Endothelial cell of umbilical vein (primary cell): Measurements from ENCODE around the gene VSX1. TPM values are rescaled to one million over a fixed set of nuclear protein-coding genes. Genes with fewer than 3 reads are reported as not detected.

Source experiments
- BruUV-seq: library from RNA; stranded (reverse); fragments of 400-500 nt; replicated peaks from 2 replicates; lab custom pipeline; 2021; lab: Mats Ljungman, UMichigan
- CTCF ChIA-PET: fragments of 300-600, 350-600 bp; sonication (Branson Sonifier 250); formaldehyde crosslinking; loops from one replicate; lab custom pipeline; 2021; ENCODE audit warnings: antibody characterized with exemption, inconsistent platforms; lab: Charles Lee
- POLR2A ChIA-PET: fragments of 300-600, 350-600 bp; sonication (Branson Sonifier 250); formaldehyde crosslinking; loops from one replicate; lab custom pipeline; 2021; ENCODE audit warnings: antibody characterized with exemption, inconsistent platforms; lab: Charles Lee
- DNase-seq: peaks from one replicate; pipeline ENCODE4 v3.0.0-alpha.2; 2011; ENCODE audit warnings: low read depth, low spot score
- FAIRE-seq: peaks from 2 replicates; lab custom pipeline; 2011; peaks lifted over from hg19 to GRCh38; lab: Jason Lieb, UNC
- H2AFZ ChIP-seq: 2 replicates; pipeline ENCODE4 v1.6.0; 2012; ENCODE audit warnings: low read depth, low read length, control low read depth, inconsistent platforms
- H3K27ac ChIP-seq: 2 replicates; pipeline ENCODE4 v1.5.1; 2011; ENCODE audit warnings: low read depth, mild to moderate bottlenecking, control low read depth, low read length, moderate library complexity; ENCODE audit not compliant: insufficient read depth
- H3K27me3 ChIP-seq, 2 experiments: 2 replicates each; pipeline versions ENCODE4 v1.6.0 to v1.6.1; 2011; ENCODE audit warnings: low read length in 2 of 2, mixed read lengths in 1 of 2; ENCODE audit not compliant: control insufficient read depth in 2 of 2, insufficient read depth in 2 of 2
- H3K36me3 ChIP-seq, 2 experiments: 2 replicates in 1 of 2; 3 replicates in 1 of 2; pipeline ENCODE4 v1.5.1; 2011; ENCODE audit warnings: low read length in 2 of 2, mild to moderate bottlenecking in 1 of 2, moderate library complexity in 1 of 2; ENCODE audit not compliant: control insufficient read depth in 2 of 2, insufficient read depth in 2 of 2; ENCODE audit errors: extremely low read depth in 1 of 2
- H3K4me1 ChIP-seq: 3 replicates; pipeline ENCODE4 v1.5.1; 2011; ENCODE audit warnings: mild to moderate bottlenecking, low read length; ENCODE audit not compliant: control insufficient read depth, insufficient read depth; ENCODE audit errors: extremely low read depth
- H3K4me2 ChIP-seq: 2 replicates; pipeline ENCODE4 v1.6.1; 2011; ENCODE audit warnings: low read length, control low read depth, mixed read lengths; ENCODE audit not compliant: insufficient read depth
- H3K4me3 ChIP-seq, 3 experiments: fragments of 200-600 bp in 1 of 3; sonication (generic), shearing (Covaris generic) in 1 of 3; replicated peaks in 1 of 3; 2 replicates each; pipeline ENCODE4 v1.5.1; 2011 to 2016; ENCODE audit warnings: control low read depth in 3 of 3, low read length in 3 of 3, mild to moderate bottlenecking in 2 of 3, inconsistent platforms in 1 of 3, low read depth in 1 of 3, moderate library complexity in 1 of 3; ENCODE audit not compliant: insufficient read depth in 1 of 3
- H3K79me2 ChIP-seq: 2 replicates; pipeline ENCODE4 v1.6.0; 2012; ENCODE audit warnings: low read length, inconsistent platforms; ENCODE audit not compliant: control insufficient read depth, insufficient read depth
- H3K9ac ChIP-seq: replicated peaks from 2 replicates; pipeline ENCODE3; 2011; ENCODE audit warnings: low read length, control low read depth; ENCODE audit not compliant: insufficient read depth; ENCODE audit errors: extremely low read depth
- H3K9me1 ChIP-seq: replicated peaks from 3 replicates; pipeline ENCODE4 v1.6.0; 2011; ENCODE audit warnings: mild to moderate bottlenecking, low read length; ENCODE audit not compliant: control insufficient read depth, insufficient read depth; ENCODE audit errors: extremely low read depth
- H3K9me3 ChIP-seq: replicated peaks from 2 replicates; pipeline ENCODE4 v1.5.1; 2012; ENCODE audit warnings: low read length, inconsistent platforms; ENCODE audit not compliant: control insufficient read depth, insufficient read depth
- H4K20me1 ChIP-seq: replicated peaks from 2 replicates; pipeline ENCODE3; 2011; ENCODE audit warnings: mild to moderate bottlenecking, low read length; ENCODE audit not compliant: control insufficient read depth, insufficient read depth; ENCODE audit errors: extremely low read depth
- EZH2 ChIP-seq: IDR thresholded peaks from 2 replicates; pipeline ENCODE4 v1.6.1; 2012; ENCODE audit warnings: borderline replicate concordance, low read depth, mild to moderate bottlenecking, moderate library complexity, low read length, inconsistent platforms; ENCODE audit not compliant: severe bottlenecking
- GATA2 ChIP-seq: IDR thresholded peaks from 2 replicates; pipeline ENCODE4 v1.7.0; 2011; ENCODE audit warnings: low read depth, mild to moderate bottlenecking, moderate library complexity, mixed read lengths, low read length; ENCODE audit not compliant: insufficient read length, insufficient read depth
- MYC ChIP-seq: IDR thresholded peaks from one replicate; pipeline ENCODE4 v1.6.1; 2011; ENCODE audit warnings: mild to moderate bottlenecking, low read depth, low read length
- POLR2AphosphoS5 ChIP-seq: IDR thresholded peaks from 2 replicates; pipeline ENCODE4 v1.6.1; 2012; ENCODE audit warnings: low read depth, mild to moderate bottlenecking, control low read depth, low read length, moderate library complexity; ENCODE audit not compliant: insufficient read depth
- dilution Hi-C: fragments of 300-500 bp; cut with MboI; formaldehyde crosslinking; loops from one replicate; pipeline ENCODE4 v1.15.0; 2019; ENCODE audit warnings: low sequenced_read_pairs; ENCODE audit not compliant: extremely low pct_ligation_motif_present
- intact Hi-C: fragments of 100-400 bp; cut with micrococcal nuclease; formaldehyde crosslinking; loops from one replicate; pipeline ENCODE4 v1.10.0; 2022
- polyA plus RNA-seq, 4 experiments: library from polyadenylated mRNA; depleted of rRNA in 3 of 4; stranded (reverse) in 3 of 4; unstranded in 1 of 4; fragments of >200 nt; gene quantifications; 2 replicates each; pipeline versions ENCODE4 v1.2.1 to v1.2.3, GENCODE V29; 2011 to 2012; ENCODE audit warnings: missing spikeins in 1 of 4
- total RNA-seq: library from RNA; stranded (reverse); gene quantifications from 2 replicates; pipeline ENCODE4 v1.2.3, GENCODE V29; 2021
- TF ChIP-seq, protein P1 (sequence below), 2 donors: IDR thresholded peaks; 1 replicate in 1 of 2; 2 replicates in 1 of 2; pipeline ENCODE4 v1.5.1; 2011; ENCODE audit warnings: low read length in 2 of 2, mild to moderate bottlenecking in 2 of 2, moderate library complexity in 2 of 2, control low read depth in 1 of 2, inconsistent platforms in 1 of 2, low read depth in 1 of 2; ENCODE audit not compliant: insufficient read depth in 1 of 2; ENCODE audit errors: extremely low read depth in 1 of 2
- TF ChIP-seq, protein P2 (sequence below): IDR thresholded peaks from 2 replicates; pipeline ENCODE4 v1.6.1; 2011; ENCODE audit not compliant: insufficient read depth, insufficient read length

Gene VSX1
- total and polyA plus RNA-seq, 2 donors (not counting 3 experiments of a cell fraction or from before 2014, with no cell fraction given), result not detected

DNA sequence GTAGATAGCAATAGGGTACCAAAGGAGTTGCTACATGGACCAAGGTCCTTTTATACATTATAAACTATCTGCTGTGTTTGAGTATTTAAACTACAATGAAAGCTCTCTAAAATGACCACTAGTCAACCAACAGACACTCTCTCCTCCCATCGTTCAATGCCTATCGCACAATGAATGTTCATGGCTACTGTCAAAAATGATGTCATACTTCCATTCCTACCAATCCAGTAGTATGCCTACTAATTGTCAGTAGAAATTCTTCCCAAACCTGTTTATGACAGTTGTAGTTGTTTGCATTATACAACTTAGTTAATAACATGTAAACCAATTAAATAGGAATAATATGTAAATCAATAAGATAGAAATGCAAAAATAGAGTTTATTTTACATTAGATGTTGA lies 39.0 kb upstream of the VSX1 start:
- H2AFZ ChIP-seq, result no peak overlapping the region
- no peaks in the 10 kb centered on the region for H3K9me1 ChIP-seq
- intact Hi-C loops (no loop called here), dilution Hi-C loops (no loop called here)
- FAIRE-seq (no peak), DNase-seq (no peak)
- H4K20me1 ChIP-seq, result no peaks in the 10 kb centered on the region
- CTCF ChIA-PET, result no interaction called here
- H3K9ac ChIP-seq, result no peak overlapping the region
- no peak overlapping the region for H3K4me3 ChIP-seq
- no peaks in the 10 kb centered on the region for H3K4me1 ChIP-seq
- no peaks in the 10 kb centered on the region for H3K9me3 ChIP-seq
- BruUV-seq, result no TSS peak
- peaks cover 4 to 7% of the 10 kb centered on the region in 2 experiments for H3K27me3 ChIP-seq
- no peak for TF ChIP-seq GATA2
- no peak for TF ChIP-seq EZH2
- no peak for TF ChIP-seq MYC
- TF ChIP-seq, protein P1, sequence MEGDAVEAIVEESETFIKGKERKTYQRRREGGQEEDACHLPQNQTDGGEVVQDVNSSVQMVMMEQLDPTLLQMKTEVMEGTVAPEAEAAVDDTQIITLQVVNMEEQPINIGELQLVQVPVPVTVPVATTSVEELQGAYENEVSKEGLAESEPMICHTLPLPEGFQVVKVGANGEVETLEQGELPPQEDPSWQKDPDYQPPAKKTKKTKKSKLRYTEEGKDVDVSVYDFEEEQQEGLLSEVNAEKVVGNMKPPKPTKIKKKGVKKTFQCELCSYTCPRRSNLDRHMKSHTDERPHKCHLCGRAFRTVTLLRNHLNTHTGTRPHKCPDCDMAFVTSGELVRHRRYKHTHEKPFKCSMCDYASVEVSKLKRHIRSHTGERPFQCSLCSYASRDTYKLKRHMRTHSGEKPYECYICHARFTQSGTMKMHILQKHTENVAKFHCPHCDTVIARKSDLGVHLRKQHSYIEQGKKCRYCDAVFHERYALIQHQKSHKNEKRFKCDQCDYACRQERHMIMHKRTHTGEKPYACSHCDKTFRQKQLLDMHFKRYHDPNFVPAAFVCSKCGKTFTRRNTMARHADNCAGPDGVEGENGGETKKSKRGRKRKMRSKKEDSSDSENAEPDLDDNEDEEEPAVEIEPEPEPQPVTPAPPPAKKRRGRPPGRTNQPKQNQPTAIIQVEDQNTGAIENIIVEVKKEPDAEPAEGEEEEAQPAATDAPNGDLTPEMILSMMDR (IDR thresholded peaks at IDR 0.05; ENCODE audit: extremely low read depth in 1 of 2, insufficient read depth in 1 of 2, low read depth in 1 of 2, low read length in 2 of 2), result no peak
- TF ChIP-seq, protein P2, sequence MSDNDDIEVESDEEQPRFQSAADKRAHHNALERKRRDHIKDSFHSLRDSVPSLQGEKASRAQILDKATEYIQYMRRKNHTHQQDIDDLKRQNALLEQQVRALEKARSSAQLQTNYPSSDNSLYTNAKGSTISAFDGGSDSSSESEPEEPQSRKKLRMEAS, result no peak
- TF ChIP-seq POLR2AphosphoS5, result no peak
- H3K36me3 ChIP-seq, result no peaks in the 10 kb centered on the region
- H3K4me2 ChIP-seq, result no peak overlapping the region
- no peaks in the 10 kb centered on the region for H3K79me2 ChIP-seq
- no peak overlapping the region for H3K27ac ChIP-seq
- POLR2A ChIA-PET, result no interaction called here
